ENCODE measurements around the gene SPARC.
"Not testable (repeated sequence)": the region's sequence is repeated elsewhere in the genome, so short reads cannot be mapped to it uniquely, and the experiment has no call there.

The SPARC gene

GRCh38 chr5:151686674-151687407 lies at the start of gene SPARC:
TSS of gene SPARC (minus strand) at chr5:151686915. CDS start at chr5:151676188, 10,727 bp downstream.
- DNase-seq = no peak

GRCh38 chr5:151735646-151736045 lies 48.9 kb upstream of the SPARC start:
- DNase-seq = no peak

GRCh38 chr5:151734064-151734408 lies 47.3 kb upstream of the SPARC start:
- DNase-seq = no peak

- no peak for DNase-seq
These were observed 46.8 kb upstream of the SPARC start for GRCh38 chr5:151733358-151734063.

- DNase-seq = no peak
These were observed 43.7 kb upstream of the SPARC start for GRCh38 chr5:151730381-151730780.

- not testable (repeated sequence) for DNase-seq
These were observed 42.9 kb upstream of the SPARC start for GRCh38 chr5:151729597-151729996.

- DNase-seq = no peak
These were observed 37.6 kb upstream of the SPARC start for GRCh38 chr5:151724360-151724759.

GRCh38 chr5:151722546-151722945 lies 35.8 kb upstream of the SPARC start:
- no peak for DNase-seq

GRCh38 chr5:151721812-151722391 lies 35.2 kb upstream of the SPARC start:
- DNase-seq = peak; percentile 23

GRCh38 chr5:151721087-151721646 lies 34.5 kb upstream of the SPARC start:
- DNase-seq = no peak

- DNase-seq = no peak
These were observed 33.5 kb upstream of the SPARC start for GRCh38 chr5:151720215-151720614.

- DNase-seq = peak; percentile 58
These were observed 32.7 kb upstream of the SPARC start for GRCh38 chr5:151719228-151720000.

- no peak for DNase-seq
These were observed 31.9 kb upstream of the SPARC start for GRCh38 chr5:151718646-151719045.

GRCh38 chr5:151718153-151718552 lies 31.4 kb upstream of the SPARC start:
- DNase-seq = no peak

- DNase-seq = no peak
These were observed 30.7 kb upstream of the SPARC start for GRCh38 chr5:151717416-151717815.

- DNase-seq = no peak
These were observed 22.5 kb upstream of the SPARC start for GRCh38 chr5:151709109-151709735.

- DNase-seq = no peak
These were observed 21.4 kb upstream of the SPARC start for GRCh38 chr5:151708126-151708525.

- no peak for DNase-seq
These were observed 20.9 kb upstream of the SPARC start for GRCh38 chr5:151707567-151707966.

GRCh38 chr5:151706906-151707305 lies 20.2 kb upstream of the SPARC start:
- DNase-seq = no peak

GRCh38 chr5:151703780-151704179 lies 17.1 kb upstream of the SPARC start:
- no peak for DNase-seq

GRCh38 chr5:151703227-151703626 lies 16.5 kb upstream of the SPARC start:
- no peak for DNase-seq

GRCh38 chr5:151700820-151701219 lies 14.1 kb upstream of the SPARC start:
- no peak for DNase-seq

- DNase-seq = no peak
These were observed 13.6 kb upstream of the SPARC start for GRCh38 chr5:151700296-151700695.

All from DMS53 (cell line).